ENCODE data around the gene CRIM1.

GRCh38 chr2:36359067-36359466 lies 3.5 kb downstream of the CRIM1 start:
- TF ChIP-seq EZH2phosphoT487 (IDR thresholded peaks at IDR 0.05; ENCODE audit: low read length), result no peak
- peak; percentile 51 for TF ChIP-seq CTCF (IDR thresholded peaks at IDR 0.05; ENCODE audit: low read length)
- TF ChIP-seq EZH2 (optimal IDR thresholded peaks at IDR 0.05; ENCODE audit: low read depth, low read length), result no peak
